Endometrial microvascular endothelial cells (primary cell): ENCODE results near the gene TCEAL3. TPM values are rescaled to one million over a fixed set of nuclear protein-coding genes. Genes with fewer than 3 reads are reported as not detected.
"Not testable (repeated sequence)": the region's sequence is repeated elsewhere in the genome, so short reads cannot be mapped to it uniquely, and the experiment has no call there.

Experiments
- in situ Hi-C: cut with HindIII; loops from 2 replicates; pipeline ENCODE4 v1.10.0; 2017; ENCODE audit warnings: low sequenced_read_pairs, low pct_unique_long_range_greater_than_20kb; ENCODE audit errors: inconsistent ontology term
- total RNA-seq: library from RNA; depleted of rRNA; stranded (reverse); fragments of >200 nt; gene quantifications from one replicate; pipeline ENCODE4 v1.2.3, GENCODE V29; 2015; ENCODE audit errors: inconsistent ontology term

The TCEAL3 gene
- 13.9 TPM for total RNA-seq

DNA sequence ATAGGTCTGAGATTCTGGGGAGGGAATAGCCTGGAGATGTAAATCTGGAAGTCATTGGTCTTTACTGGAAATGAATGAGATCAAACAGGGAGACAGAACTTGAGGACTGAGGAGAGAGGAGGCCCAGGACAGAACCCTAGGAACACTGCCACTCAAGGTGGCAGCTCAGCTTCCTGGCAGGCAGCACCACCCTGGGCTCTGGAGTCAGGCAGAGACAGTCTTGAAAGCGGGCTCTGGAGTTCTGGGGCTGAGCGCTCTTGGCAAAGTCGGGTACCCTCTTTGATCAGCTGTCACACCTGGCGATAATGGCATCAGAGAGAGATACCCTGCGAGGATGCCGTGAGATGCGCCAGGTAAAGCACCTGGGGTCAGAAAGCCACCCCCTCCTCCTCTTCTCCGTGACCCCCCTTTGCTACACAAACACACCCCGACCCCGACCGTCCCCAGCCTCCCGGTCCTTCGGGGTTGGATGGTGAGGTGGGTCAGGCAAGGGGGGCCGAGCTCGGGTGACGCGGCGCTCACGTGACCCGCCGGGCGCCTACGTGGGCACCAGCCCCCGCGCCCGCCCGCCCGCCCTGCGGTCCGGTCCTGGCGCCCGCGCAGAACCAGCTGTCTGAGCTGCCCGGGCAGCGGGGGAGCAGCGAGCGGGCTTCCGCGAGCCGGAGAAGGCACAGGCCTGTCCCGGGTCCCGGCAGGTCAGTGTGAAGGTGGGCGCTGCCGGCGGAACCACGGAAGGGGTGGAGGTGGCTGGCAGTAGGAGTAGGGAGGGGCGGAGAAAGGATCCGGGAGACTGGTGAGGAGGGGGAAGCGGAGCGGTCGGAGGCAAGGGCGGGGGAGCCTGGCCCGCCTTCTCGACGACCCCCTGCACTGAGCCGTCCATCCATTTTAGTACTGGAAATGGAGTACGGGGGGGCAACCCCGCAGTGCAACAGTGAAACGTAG lies at the start of gene TCEAL3:
Gene TCEAL3 (plus strand): TSS at position 600 of the 942 bp plus-strand sequence. CDS start 1,102 bp downstream, outside the sequence.
- in situ Hi-C loops: no loop called here

DNA sequence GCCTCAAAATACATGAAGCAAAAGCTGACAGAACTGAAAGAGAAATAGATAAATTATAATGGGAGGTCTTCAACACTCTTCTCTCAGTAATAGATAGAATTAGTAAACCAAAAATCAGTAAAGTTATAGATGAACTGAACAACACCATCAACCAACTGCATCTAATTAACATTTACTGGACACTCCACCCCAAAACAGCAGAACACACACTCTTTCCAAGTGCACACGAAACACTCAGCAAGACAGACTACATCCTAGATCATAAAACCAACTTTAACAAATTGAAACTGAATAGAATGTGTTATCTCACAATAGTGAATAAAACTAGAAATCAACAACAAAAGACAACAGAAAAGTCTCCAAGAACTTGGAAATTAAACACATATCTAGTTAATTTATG lies 47.5 kb upstream of the TCEAL3 start:
- in situ Hi-C loops: no loop called here

- in situ Hi-C loops: no loop called here
Measured at GRCh38 chrX:103562801-103563200, 45.0 kb upstream of the TCEAL3 start.

- in situ Hi-C loops: no loop called here
Measured at GRCh38 chrX:103565197-103565596, 42.6 kb upstream of the TCEAL3 start.

DNA sequence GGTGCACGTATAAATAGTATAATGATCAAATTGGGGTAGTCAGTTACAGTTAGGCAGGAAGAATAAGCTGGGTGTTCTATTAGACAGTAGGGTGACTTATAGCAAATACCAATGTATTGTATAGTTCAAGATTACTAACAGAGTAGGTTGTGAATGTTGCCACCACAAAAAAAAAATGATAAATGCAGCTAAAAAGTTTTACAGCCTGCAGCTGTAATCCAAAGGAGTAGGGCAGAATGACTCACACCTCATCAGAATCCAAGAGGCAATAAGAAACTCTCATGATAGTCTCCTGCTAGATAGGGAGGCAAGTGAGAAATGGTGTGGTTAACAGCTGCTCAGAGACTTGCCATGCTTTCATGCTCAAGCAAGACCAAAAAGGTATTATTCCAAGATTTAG lies 42.0 kb upstream of the TCEAL3 start:
- in situ Hi-C loops: no loop called here

GRCh38 chrX:103571121-103571520 lies 36.6 kb upstream of the TCEAL3 start:
- in situ Hi-C loops: no loop called here

DNA sequence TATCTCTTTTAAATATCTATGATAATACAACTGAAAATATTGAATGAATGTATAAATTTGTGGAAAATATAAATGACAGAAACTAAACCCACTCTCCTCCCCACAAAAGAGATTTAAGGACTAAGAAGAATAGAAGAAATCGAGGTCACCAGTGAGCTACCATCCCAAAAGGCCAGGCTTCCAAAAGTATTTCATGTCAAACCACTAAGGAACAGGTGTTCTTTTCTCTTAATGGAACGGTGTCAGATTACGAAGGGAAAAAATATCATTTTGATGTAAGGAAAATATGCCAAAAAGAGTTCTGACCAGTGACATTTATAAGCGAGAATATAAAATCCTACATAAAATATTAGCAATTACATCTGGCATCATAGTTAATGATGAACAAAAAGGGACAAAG lies 36.0 kb upstream of the TCEAL3 start:
- in situ Hi-C loops: no loop called here

DNA sequence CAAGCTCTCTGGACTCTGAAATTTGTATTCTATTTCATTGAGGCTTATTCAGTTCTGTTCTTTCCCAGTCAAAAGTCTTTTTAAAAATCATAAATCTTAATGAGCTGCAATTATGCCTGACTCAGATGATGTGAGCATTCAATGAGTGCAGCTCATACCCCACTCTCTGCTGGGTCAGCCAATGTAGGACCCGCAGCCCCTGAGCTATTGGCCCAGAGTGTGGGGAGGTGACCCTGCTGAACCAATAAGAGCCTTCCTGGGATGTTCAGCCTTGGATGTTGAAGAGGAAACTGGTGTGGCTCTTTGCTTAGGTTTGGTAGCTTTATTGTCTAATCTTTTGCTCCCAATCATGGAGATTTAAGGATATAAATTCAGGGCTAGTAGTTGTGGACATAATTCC lies 34.6 kb upstream of the TCEAL3 start:
- in situ Hi-C loops: no loop called here

GRCh38 chrX:103584596-103584995 lies 23.2 kb upstream of the TCEAL3 start:
- in situ Hi-C loops: no loop called here

DNA sequence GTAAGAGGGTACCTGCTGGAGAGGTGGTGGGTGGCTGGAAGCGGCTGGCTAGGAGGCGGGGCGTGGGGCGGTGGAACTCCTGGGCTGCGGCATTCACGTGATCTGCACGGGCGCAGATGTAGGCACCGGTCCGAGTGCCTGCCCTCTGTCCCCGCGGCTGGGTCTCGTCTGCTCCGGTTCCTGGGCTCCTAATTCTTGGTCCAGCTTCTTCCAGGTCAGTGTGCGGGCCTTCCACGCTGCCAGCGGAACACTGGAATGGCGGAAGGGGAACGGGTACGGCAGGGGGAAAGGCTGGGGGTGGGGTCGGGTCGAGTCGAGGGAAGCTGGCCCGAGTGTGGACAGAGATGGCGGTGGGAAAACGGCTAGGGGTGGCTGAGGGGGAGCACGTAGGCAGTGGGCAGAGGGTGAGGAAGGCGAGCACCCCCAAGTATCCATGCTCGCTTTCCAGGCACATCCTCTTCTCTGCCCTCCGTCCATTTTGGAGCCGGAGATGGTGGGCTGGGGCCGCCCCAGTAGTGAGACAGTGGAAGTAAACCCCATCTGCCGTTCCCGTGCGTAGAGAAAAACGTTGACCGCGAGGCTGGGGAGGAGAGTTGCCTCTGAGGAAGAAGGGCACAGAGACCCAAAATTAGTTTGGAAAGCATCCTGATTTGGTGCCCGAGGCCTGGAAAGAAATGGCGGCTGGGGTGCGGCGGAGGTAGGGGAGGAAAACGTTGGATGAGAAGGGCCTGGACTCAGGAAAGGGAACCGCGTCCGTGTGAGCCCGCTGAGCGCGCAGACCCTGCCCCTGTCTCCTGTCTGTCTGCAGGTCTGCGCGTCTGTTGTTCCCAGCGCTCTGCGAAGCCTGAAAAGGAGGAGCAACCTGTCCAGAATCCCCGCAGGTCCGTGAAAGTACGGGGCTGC lies 22.1 kb upstream of the TCEAL3 start, which contains the start of gene TCEAL4:
Gene TCEAL4 (plus strand): TSS at position 105 of the 903 bp plus-strand sequence. CDS start 1,161 bp downstream, outside the sequence.
- in situ Hi-C loops: no loop called here

DNA sequence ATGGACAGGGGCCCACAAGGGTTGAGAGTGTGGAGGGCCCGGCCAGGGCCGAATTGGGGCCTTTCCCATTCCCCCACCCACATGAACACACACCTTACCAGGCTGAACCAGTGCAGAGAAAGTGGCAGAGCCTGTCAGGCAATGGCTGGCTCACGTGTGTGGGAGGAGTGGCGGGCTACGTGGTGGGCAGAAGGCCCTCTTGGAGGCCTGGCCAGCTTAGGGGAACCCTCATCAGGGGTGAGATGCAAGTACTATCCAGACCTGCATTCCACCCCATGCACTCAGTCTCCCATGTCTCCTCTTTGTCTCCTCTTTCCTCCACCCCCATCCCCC lies 21.5 kb upstream of the TCEAL3 start:
- in situ Hi-C loops: no loop called here

GRCh38 chrX:103586659-103587058 lies 21.1 kb upstream of the TCEAL3 start:
- in situ Hi-C loops: no loop called here

GRCh38 chrX:103592295-103592694 lies 15.5 kb upstream of the TCEAL3 start:
- in situ Hi-C loops: not testable (repeated sequence)

GRCh38 chrX:103595202-103595601 lies 12.6 kb upstream of the TCEAL3 start:
- in situ Hi-C loops: not testable (repeated sequence)

- in situ Hi-C loops: no loop called here
Measured at GRCh38 chrX:103608306-103608963, 672 bp downstream of the TCEAL3 start.

DNA sequence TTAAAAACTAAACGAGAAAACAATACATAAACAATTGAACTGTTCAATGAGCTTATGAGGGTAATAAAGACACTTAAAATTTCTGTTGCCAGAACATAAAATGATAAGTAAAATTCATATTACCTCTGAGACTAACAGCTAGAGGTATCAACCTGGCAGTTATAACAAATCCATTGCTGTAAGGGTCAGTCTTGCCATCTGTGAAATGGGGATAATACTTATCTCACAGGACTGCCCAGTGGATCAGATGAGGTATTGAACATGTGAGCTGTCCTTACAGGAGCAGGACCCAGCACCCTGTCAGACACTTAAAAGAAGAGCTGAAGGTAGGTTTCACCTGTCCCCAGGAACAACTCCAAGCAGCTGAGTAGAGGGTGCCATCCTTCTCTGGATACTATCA lies 2.5 kb downstream of the TCEAL3 start:
- in situ Hi-C loops: no loop called here

GRCh38 chrX:103613362-103613890 lies 5.7 kb downstream of the TCEAL3 start:
- in situ Hi-C loops: no loop called here

GRCh38 chrX:103614999-103615398 lies 7.2 kb downstream of the TCEAL3 start:
- in situ Hi-C loops: no loop called here
